Left ventricle myocardium inferior (tissue), 1 donor: Measurements from ENCODE around the gene TCEANC2. TPM values are rescaled to one million over a fixed set of nuclear protein-coding genes. Genes with fewer than 3 reads are reported as not detected.

Experiments
- DNase-seq: peaks from one replicate; pipeline ENCODE4 v3.0.0-alpha.2; 2020
- H3K27ac ChIP-seq: fragments of 200-600 bp; replicated peaks from 2 replicates; pipeline ENCODE4 v1.8.0; 2021
- H3K27me3 ChIP-seq: fragments of 200-600 bp; 2 replicates; pipeline ENCODE4 v1.8.0; 2021; ENCODE audit warnings: low read depth
- H3K36me3 ChIP-seq: fragments of 200-600 bp; 2 replicates; pipeline ENCODE4 v1.8.0; 2021
- H3K4me1 ChIP-seq: fragments of 200-600 bp; 2 replicates; pipeline ENCODE4 v1.8.0; 2021
- H3K4me3 ChIP-seq: fragments of 200-600 bp; 2 replicates; pipeline ENCODE4 v1.8.0; 2021; ENCODE audit warnings: mild to moderate bottlenecking, moderate library complexity
- H3K9me3 ChIP-seq: fragments of 200-600 bp; replicated peaks from 2 replicates; pipeline ENCODE4 v1.8.0; 2021
- CTCF ChIP-seq: fragments of 200-600 bp; IDR thresholded peaks from 2 replicates; pipeline ENCODE4 v1.8.0; 2021; ENCODE audit warnings: antibody characterized with exemption, mild to moderate bottlenecking, borderline replicate concordance
- intact Hi-C: fragments of 100-400 bp; cut with micrococcal nuclease; formaldehyde crosslinking; loops from one replicate; pipeline ENCODE4 v1.11.0; 2022
- total RNA-seq: library from RNA; stranded (reverse); fragmentation: NEBNext Ultra II Directional; extraction: Animal tissue kit (Norgen Biotek cat#: 25700); gene quantifications from one replicate; pipeline ENCODE4 v1.2.1, GENCODE V29; 2021
- donor health status: DM: no; HTN: yes; CAD: no; lungs with severe emphysema.

The TCEANC2 gene
- total RNA-seq, 1 donor from 2014 or later: 5.7 TPM

DNA sequence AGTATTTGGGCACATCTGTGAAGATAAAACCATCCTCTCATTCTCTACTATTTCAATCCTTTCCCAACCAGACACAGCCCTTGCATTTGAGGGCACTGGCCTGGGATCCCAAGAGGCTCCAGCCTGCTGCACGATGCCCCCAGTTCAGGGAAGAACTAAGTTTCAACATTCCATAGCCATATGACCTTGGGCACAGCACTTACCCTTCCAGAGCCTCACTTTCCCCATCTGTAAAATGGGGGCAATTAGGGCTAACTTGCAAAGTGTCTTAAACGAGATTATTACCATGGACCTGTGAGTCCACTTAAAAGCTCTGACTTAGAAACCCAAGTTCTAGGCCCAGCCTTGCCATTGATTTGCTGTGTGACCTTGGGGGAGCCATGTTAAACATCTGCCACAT, 76.5 kb downstream of the TCEANC2 start:
- no peaks in the 10 kb centered on the region for H3K4me1 ChIP-seq
- TF ChIP-seq CTCF: no peak
- H3K4me3 ChIP-seq: no peak overlapping the region
- H3K27ac ChIP-seq: no peak overlapping the region
- intact Hi-C loops: loop anchor here (5.0 kb wide), 1 partner anchor 362 kb away; no protein-coding TSS in a partner anchor
- no peaks in the 10 kb centered on the region for H3K9me3 ChIP-seq
- no peak for DNase-seq
- no peaks in the 10 kb centered on the region for H3K27me3 ChIP-seq
- H3K36me3 ChIP-seq: no peaks in the 10 kb centered on the region

DNA sequence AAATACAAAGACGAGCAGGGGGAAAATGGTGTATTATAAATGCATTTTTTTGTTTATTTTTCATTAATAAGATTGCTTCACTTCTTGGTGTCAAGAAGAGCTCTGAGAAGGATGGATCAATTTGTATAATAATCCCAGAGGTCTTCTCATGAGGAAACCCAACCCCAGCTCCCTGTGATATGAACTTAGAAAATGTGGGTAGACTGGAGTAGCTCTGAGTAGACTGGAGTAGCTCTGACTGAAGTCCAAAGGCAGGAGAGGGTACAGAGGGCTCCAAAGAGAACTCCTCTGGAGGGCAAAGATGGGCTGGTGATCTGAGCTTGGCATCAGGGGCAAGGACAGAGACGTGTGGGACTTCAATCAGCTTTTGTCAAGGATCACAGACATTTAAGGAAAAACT, 78.0 kb downstream of the TCEANC2 start:
- no peak for DNase-seq
- Histone ChIP-seq H3K27ac (no peak overlapping the region), H3K4me3 (no peak overlapping the region), H3K4me1 (no peaks in the 10 kb centered on the region), H3K27me3 (no peaks in the 10 kb centered on the region), H3K9me3 (no peaks in the 10 kb centered on the region), H3K36me3 (no peaks in the 10 kb centered on the region)
- no peak for TF ChIP-seq CTCF
- intact Hi-C loops: no loop called here

DNA sequence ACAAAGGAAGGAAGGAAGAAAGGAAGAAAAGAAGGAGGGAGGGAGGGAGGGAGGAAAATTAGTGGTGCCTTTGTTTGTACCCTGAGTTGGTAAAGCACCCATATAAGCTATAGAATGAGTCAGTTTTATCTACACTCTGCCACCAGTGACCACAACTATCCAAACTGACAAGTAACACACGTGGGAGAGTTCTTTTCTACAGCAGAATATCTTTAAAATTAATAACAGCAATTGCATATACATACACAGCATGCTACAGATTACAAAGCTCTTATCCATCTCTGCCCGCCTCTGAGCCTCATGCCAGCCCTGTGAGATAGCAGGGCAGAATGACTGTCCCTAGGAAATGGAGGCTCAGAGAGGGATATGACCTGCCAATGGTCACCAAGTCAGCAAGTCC, 79.1 kb downstream of the TCEANC2 start:
- no peak for DNase-seq
- H3K9me3 ChIP-seq: no peaks in the 10 kb centered on the region
- no peak for TF ChIP-seq CTCF
- no peaks in the 10 kb centered on the region for H3K27me3 ChIP-seq
- no peak overlapping the region for H3K4me3 ChIP-seq
- H3K4me1 ChIP-seq: no peaks in the 10 kb centered on the region
- no peak overlapping the region for H3K27ac ChIP-seq
- no peaks in the 10 kb centered on the region for H3K36me3 ChIP-seq
- intact Hi-C loops: no loop called here

DNA sequence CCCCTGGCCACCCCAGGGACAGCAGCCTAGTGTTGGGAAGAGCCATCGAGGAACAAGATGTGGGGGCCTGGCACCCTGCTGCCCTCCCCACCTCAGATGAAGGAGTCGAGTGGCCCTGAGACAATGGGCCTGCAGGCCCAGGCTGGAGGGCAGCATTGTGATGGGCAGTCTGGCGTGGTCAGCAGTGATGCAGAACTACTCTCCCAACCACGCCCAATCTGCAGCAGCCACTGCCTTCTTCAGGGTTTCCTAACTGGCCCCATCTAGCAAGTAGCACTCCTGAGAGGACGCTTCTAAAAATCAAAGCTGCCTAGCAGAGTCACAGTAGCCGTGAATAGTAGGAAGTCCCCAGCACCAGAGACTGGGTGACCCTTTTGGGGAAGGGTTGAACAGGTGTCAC, 80.9 kb downstream of the TCEANC2 start:
- Histone ChIP-seq H3K36me3 (no peaks in the 10 kb centered on the region), H3K9me3 (no peaks in the 10 kb centered on the region), H3K4me3 (no peak overlapping the region), H3K27ac (no peak overlapping the region), H3K4me1 (no peaks in the 10 kb centered on the region), H3K27me3 (no peaks in the 10 kb centered on the region)
- intact Hi-C loops: no loop called here
- TF ChIP-seq CTCF: no peak
- DNase-seq: no peak

GRCh38 chr1:54135436-54136120, 82.2 kb downstream of the TCEANC2 start:
- intact Hi-C loops: no loop called here
- Histone ChIP-seq H3K4me3 (no peak overlapping the region), H3K4me1 (no peaks in the 10 kb centered on the region), H3K27ac (no peak overlapping the region), H3K9me3 (no peaks in the 10 kb centered on the region), H3K27me3 (no peaks in the 10 kb centered on the region), H3K36me3 (no peaks in the 10 kb centered on the region)
- DNase-seq: no peak
- TF ChIP-seq CTCF: no peak
